ENCODE results near the gene TANK. TPM values are rescaled to one million over a fixed set of nuclear protein-coding genes. Genes with fewer than 3 reads are reported as not detected.
A peak's percentile ranks its signal among the peaks of the same experiment; 100 is the strongest.

Gene TANK
- total RNA-seq, 1 donor from 2014 or later: 73.8 TPM

GRCh38 chr2:161133366-161133765 lies 26.9 kb upstream of the TANK start:
- Mint-ChIP-seq H3K27me3 (ENCODE audit: unreplicated experiment) (no peaks in the 10 kb centered on the region), H3K9me3 (ENCODE audit: unreplicated experiment) (no peaks in the 10 kb centered on the region), H3K4me3 (ENCODE audit: unreplicated experiment) (no peak overlapping the region), H3K4me1 (ENCODE audit: unreplicated experiment) (peaks cover 41% of the 10 kb centered on the region), H3K36me3 (ENCODE audit: unreplicated experiment) (no peaks in the 10 kb centered on the region), H3K27ac (ENCODE audit: unreplicated experiment) (no peak overlapping the region)
- TF ChIP-seq, protein P1, sequence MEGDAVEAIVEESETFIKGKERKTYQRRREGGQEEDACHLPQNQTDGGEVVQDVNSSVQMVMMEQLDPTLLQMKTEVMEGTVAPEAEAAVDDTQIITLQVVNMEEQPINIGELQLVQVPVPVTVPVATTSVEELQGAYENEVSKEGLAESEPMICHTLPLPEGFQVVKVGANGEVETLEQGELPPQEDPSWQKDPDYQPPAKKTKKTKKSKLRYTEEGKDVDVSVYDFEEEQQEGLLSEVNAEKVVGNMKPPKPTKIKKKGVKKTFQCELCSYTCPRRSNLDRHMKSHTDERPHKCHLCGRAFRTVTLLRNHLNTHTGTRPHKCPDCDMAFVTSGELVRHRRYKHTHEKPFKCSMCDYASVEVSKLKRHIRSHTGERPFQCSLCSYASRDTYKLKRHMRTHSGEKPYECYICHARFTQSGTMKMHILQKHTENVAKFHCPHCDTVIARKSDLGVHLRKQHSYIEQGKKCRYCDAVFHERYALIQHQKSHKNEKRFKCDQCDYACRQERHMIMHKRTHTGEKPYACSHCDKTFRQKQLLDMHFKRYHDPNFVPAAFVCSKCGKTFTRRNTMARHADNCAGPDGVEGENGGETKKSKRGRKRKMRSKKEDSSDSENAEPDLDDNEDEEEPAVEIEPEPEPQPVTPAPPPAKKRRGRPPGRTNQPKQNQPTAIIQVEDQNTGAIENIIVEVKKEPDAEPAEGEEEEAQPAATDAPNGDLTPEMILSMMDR (IDR thresholded peaks at IDR 0.05): no peak
- no peak for DNase-seq (ENCODE audit: extremely low spot score, unreplicated experiment)

DNA sequence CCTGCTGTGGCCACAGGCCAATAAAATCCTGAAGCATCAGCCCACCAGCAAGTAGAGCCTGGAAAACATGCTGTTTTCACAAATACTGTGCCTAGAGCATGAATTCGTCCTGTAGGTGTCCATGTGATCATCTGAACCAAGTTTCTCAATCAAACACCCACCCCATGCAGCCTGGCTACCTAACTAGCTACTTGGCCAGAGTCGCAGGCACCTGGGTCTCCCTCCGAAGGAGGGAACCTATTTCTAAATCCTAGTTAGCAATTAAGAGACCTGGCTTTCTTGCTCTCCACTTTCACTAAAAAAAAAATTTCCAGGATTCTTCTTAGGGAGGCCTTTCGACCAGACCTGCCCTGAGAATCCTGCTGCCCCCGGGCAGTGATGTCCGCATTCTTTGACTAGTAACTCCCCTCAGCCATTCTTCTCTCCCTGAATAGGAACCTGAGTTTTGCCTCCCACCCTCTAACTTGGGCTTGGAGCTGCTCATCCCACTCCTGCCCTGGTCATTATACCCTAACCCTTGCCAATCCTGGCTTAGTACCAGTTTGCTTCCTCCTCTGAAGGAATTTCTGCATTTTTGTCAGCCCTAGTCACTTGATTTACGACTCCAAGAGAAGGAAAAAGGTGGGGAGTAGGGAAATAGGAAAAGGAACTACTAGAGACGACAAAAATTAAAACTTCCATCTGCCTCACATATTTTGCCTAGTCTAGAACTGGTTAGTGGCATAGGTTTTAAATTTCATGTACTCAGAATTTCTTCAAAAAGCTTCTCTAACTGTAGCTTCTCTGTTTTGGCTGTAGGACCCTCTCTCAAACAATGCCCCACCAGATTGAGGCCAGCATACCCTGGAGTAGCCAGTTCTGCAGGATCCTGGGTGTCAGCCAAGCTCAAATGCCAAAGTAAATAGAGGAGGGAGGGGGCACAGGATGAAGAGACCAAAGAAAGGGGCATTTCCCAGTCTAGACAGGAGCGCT lies 25.4 kb upstream of the TANK start:
- H3K4me1 Mint-ChIP-seq (ENCODE audit: unreplicated experiment): peaks cover 54% of the 10 kb centered on the region
- H3K9me3 Mint-ChIP-seq (ENCODE audit: unreplicated experiment): no peaks in the 10 kb centered on the region
- peak overlapping the region; percentile 90 for H3K27ac Mint-ChIP-seq (ENCODE audit: unreplicated experiment)
- no peak for DNase-seq (ENCODE audit: extremely low spot score, unreplicated experiment)
- no peaks in the 10 kb centered on the region for H3K27me3 Mint-ChIP-seq (ENCODE audit: unreplicated experiment)
- peak overlapping the region; percentile 31 for H3K4me3 Mint-ChIP-seq (ENCODE audit: unreplicated experiment)
- H3K36me3 Mint-ChIP-seq (ENCODE audit: unreplicated experiment): no peaks in the 10 kb centered on the region
- TF ChIP-seq, protein P1 (IDR thresholded peaks at IDR 0.05): no peak

GRCh38 chr2:161135951-161136593 lies 24.2 kb upstream of the TANK start:
- Mint-ChIP-seq H3K4me1 (ENCODE audit: unreplicated experiment) (peaks cover 65% of the 10 kb centered on the region), H3K36me3 (ENCODE audit: unreplicated experiment) (no peaks in the 10 kb centered on the region)
- TF ChIP-seq, protein P1 (IDR thresholded peaks at IDR 0.05): no peak

GRCh38 chr2:161136696-161137324 lies 23.4 kb upstream of the TANK start:
- Mint-ChIP-seq H3K4me3 (ENCODE audit: unreplicated experiment) (peak overlapping the region; percentile 64), H3K4me1 (ENCODE audit: unreplicated experiment) (peaks cover 66% of the 10 kb centered on the region), H3K9me3 (ENCODE audit: unreplicated experiment) (no peaks in the 10 kb centered on the region), H3K27ac (ENCODE audit: unreplicated experiment) (peak overlapping the region; percentile 80), H3K36me3 (ENCODE audit: unreplicated experiment) (no peaks in the 10 kb centered on the region), H3K27me3 (ENCODE audit: unreplicated experiment) (no peaks in the 10 kb centered on the region)
- TF ChIP-seq, protein P1 (IDR thresholded peaks at IDR 0.05): no peak
- DNase-seq (ENCODE audit: extremely low spot score, unreplicated experiment): no peak

More at GRCh38 chr2:161135951-161136593, 24.2 kb upstream of the TANK start:
- no peak for DNase-seq (ENCODE audit: extremely low spot score, unreplicated experiment)
- Mint-ChIP-seq H3K27me3 (ENCODE audit: unreplicated experiment) (no peaks in the 10 kb centered on the region), H3K27ac (ENCODE audit: unreplicated experiment) (peak overlapping the region; percentile 80), H3K9me3 (ENCODE audit: unreplicated experiment) (no peaks in the 10 kb centered on the region), H3K4me3 (ENCODE audit: unreplicated experiment) (peak overlapping the region; percentile 64)
